Measurements from ENCODE around the gene HSP90AB1.

- TF ChIP-seq POLR2A (IDR thresholded peaks at IDR 0.05) = no peak
- TF ChIP-seq CTCF (IDR thresholded peaks at IDR 0.05) = no peak
Observed at GRCh38 chr6:44249082-44249748, 2.3 kb downstream of the HSP90AB1 start.
